B cell (primary cell): ENCODE data around the gene CDH13. TPM values are rescaled to one million over a fixed set of nuclear protein-coding genes. Genes with fewer than 3 reads are reported as not detected.

Experiments
- ATAC-seq: fragments of 200-7000 bp; cut with Tn5 transposase; one replicate; pipeline ENCODE4 v1.10.0; 2021; ENCODE audit warnings: low read depth, mild to moderate bottlenecking, moderate number of reproducible peaks, moderate library complexity
- CTCF ChIA-PET: fragments of 350-600 bp; sonication (Branson Sonifier 250); formaldehyde crosslinking; loops from one replicate; lab custom pipeline; 2021; ENCODE audit warnings: antibody characterized with exemption, inconsistent platforms; lab: Charles Lee
- POLR2A ChIA-PET: fragments of 350-600 bp; sonication (Branson Sonifier 250); formaldehyde crosslinking; loops from one replicate; lab custom pipeline; 2021; ENCODE audit warnings: antibody characterized with exemption; lab: Charles Lee
- DNase-seq: peaks from one replicate; pipeline ENCODE4 v3.0.0; 2013
- H2AFZ ChIP-seq: 2 replicates; pipeline ENCODE4 v1.6.1; 2012; ENCODE audit warnings: mild to moderate bottlenecking, low read depth, low read length; ENCODE audit not compliant: insufficient read depth, poor library complexity, severe bottlenecking
- H3K27ac ChIP-seq, 2 donors: 1 replicate in 1 of 2; 2 replicates in 1 of 2; pipeline ENCODE4 v1.5.1; 2012 to 2013; ENCODE audit warnings: low read length in 2 of 2, mild to moderate bottlenecking in 2 of 2, moderate library complexity in 1 of 2
- H3K27me3 ChIP-seq, 4 experiments: fragments of 200-600 bp in 1 of 4; sonication (generic) in 1 of 4; replicated peaks in 1 of 4; 1 replicate in 2 of 4; 2 replicates in 2 of 4; pipeline versions ENCODE4 v1.6.1 to v1.7.0; 2013 to 2016; ENCODE audit warnings: low read length in 3 of 4, mild to moderate bottlenecking in 2 of 4, mixed read lengths in 1 of 4, moderate library complexity in 1 of 4; ENCODE audit not compliant: insufficient read depth in 4 of 4, control insufficient read depth in 3 of 4; ENCODE audit errors: control extremely low read depth in 1 of 4
- H3K36me3 ChIP-seq, 2 experiments: replicated peaks in 1 of 2; 1 replicate in 1 of 2; 2 replicates in 1 of 2; pipeline versions ENCODE4 v1.6.1 to v1.7.1; 2013; ENCODE audit warnings: low read length in 1 of 2; ENCODE audit not compliant: insufficient read depth in 2 of 2, control insufficient read depth in 1 of 2; ENCODE audit errors: control extremely low read depth in 1 of 2, extremely low read depth in 1 of 2
- H3K4me1 ChIP-seq, 2 donors: fragments of 200-600 bp in 1 of 2; sonication (generic) in 1 of 2; 1 replicate in 1 of 2; 2 replicates in 1 of 2; pipeline versions ENCODE4 v1.5.1 to v1.6.1; 2013 to 2017; ENCODE audit warnings: low read length in 2 of 2; ENCODE audit not compliant: control insufficient read depth in 2 of 2, insufficient read depth in 2 of 2
- H3K4me2 ChIP-seq: replicated peaks from 2 replicates; pipeline ENCODE3; 2012; ENCODE audit warnings: mild to moderate bottlenecking, low read depth, low read length; ENCODE audit not compliant: poor library complexity, severe bottlenecking
- H3K4me3 ChIP-seq, 5 experiments: fragments of 200-600 bp in 1 of 5; sonication (generic) in 1 of 5; 1 replicate in 3 of 5; 2 replicates in 2 of 5; pipeline versions ENCODE4 v1.5.1 to v1.7.0; 2011 to 2016; ENCODE audit warnings: low read length in 4 of 5, mild to moderate bottlenecking in 4 of 5, low read depth in 2 of 5, control low read depth in 1 of 5, moderate library complexity in 1 of 5; ENCODE audit not compliant: insufficient read depth in 1 of 5; ENCODE audit errors: control extremely low read depth in 1 of 5, extremely low read depth in 1 of 5
- H3K79me2 ChIP-seq: fragments of 200-600 bp; sonication (generic); one replicate; pipeline ENCODE4 v1.6.0; 2016; ENCODE audit warnings: low read length; ENCODE audit not compliant: control insufficient read depth, insufficient read depth
- H3K9ac ChIP-seq: fragments of 200-600 bp; sonication (generic); 2 replicates; pipeline ENCODE4 v1.6.1; 2017; ENCODE audit warnings: mild to moderate bottlenecking, low read length, moderate library complexity
- H3K9me3 ChIP-seq, 3 donors: one replicate each; pipeline versions ENCODE4 v1.6.1 to v1.7.1; 2013; ENCODE audit warnings: low read length in 2 of 3; ENCODE audit not compliant: control insufficient read depth in 2 of 3, insufficient read depth in 1 of 3; ENCODE audit errors: control extremely low read depth in 1 of 3
- H4K20me1 ChIP-seq: 2 replicates; pipeline ENCODE4 v1.6.0; 2012; ENCODE audit warnings: mild to moderate bottlenecking, low read length; ENCODE audit not compliant: insufficient read depth, control insufficient read depth, poor library complexity, severe bottlenecking
- H3K27ac Mint-ChIP-seq: one replicate; pipeline ENCODE4 v1.8.0; 2021; ENCODE audit warnings: mixed read lengths
- H3K27me3 Mint-ChIP-seq: one replicate; pipeline ENCODE4 v1.8.0; 2021; ENCODE audit warnings: mixed read lengths
- H3K4me1 Mint-ChIP-seq: one replicate; pipeline ENCODE4 v1.8.0; 2021; ENCODE audit warnings: mixed read lengths
- H3K4me3 Mint-ChIP-seq: one replicate; pipeline ENCODE4 v1.8.0; 2021; ENCODE audit warnings: mixed read lengths
- H3K9me3 Mint-ChIP-seq: one replicate; pipeline ENCODE4 v1.8.0; 2022; ENCODE audit warnings: mixed read lengths; ENCODE audit not compliant: insufficient read depth
- CTCF ChIP-seq: fragments of 200-600 bp; IDR thresholded peaks from one replicate; pipeline ENCODE4 v1.8.0; 2022; ENCODE audit warnings: antibody characterized with exemption, mild to moderate bottlenecking
- EZH2 ChIP-seq: IDR thresholded peaks from 2 replicates; pipeline ENCODE4 v1.6.1; 2012; ENCODE audit warnings: borderline replicate concordance, low read depth, mild to moderate bottlenecking, moderate library complexity, low read length; ENCODE audit not compliant: insufficient read depth, poor library complexity, severe bottlenecking
- WGBS: methylation state at CpG from one replicate; pipeline ENCODE4 v1.1.5; 2013; ENCODE audit warnings: missing lambda C conversion rate; ENCODE audit not compliant: insufficient coverage; 5-methylcytosine and 5-hydroxymethylcytosine counted together
- intact Hi-C: fragments of 100-400 bp; cut with micrococcal nuclease; formaldehyde crosslinking; loops from one replicate; pipeline ENCODE4 v1.10.0; 2022
- polyA plus RNA-seq: library from polyadenylated mRNA; depleted of rRNA; stranded (reverse); fragments of >200 nt; gene quantifications from 2 replicates; pipeline ENCODE4 v1.2.3, GENCODE V29; 2012
- total RNA-seq, 2 donors: library from RNA; stranded (reverse); fragments of 120-200 nt in 1 of 2; gene quantifications; 1 replicate in 1 of 2; 2 replicates in 1 of 2; pipeline versions ENCODE4 v1.2.3 to v1.2.4, GENCODE V29; 2013 to 2022

The CDH13 gene
- total and polyA plus RNA-seq, 2 donors (not counting 1 experiment from before 2014, with no cell fraction given), result not detected

- Histone ChIP-seq H3K4me3 (no peak overlapping the region), H2AFZ (no peak overlapping the region), H3K36me3 (no peaks in the 10 kb centered on the region), H3K4me2 (no peak overlapping the region), H4K20me1 (no peaks in the 10 kb centered on the region), H3K79me2 (no peaks in the 10 kb centered on the region), H3K9ac (no peak overlapping the region), H3K9me3 (no peaks in the 10 kb centered on the region), H3K27ac (no peak overlapping the region), H3K4me1 (no peaks in the 10 kb centered on the region), H3K27me3 (no peaks in the 10 kb centered on the region)
- TF ChIP-seq CTCF, result no peak
- no peak for TF ChIP-seq EZH2
- ChIA-PET CTCF (no interaction called here), POLR2A (no interaction called here)
- DNase-seq, result no peak
- H3K27ac Mint-ChIP-seq, result no peak overlapping the region
- WGBS, result no CpG with 5 or more reads among the region's 4 CpGs
- no peaks in the 10 kb centered on the region for H3K9me3 Mint-ChIP-seq
- peaks cover 8% of the 10 kb centered on the region for H3K27me3 Mint-ChIP-seq
- ATAC-seq, result no peak
- intact Hi-C loops, result no loop called here
- H3K4me3 Mint-ChIP-seq, result no peak overlapping the region
- H3K4me1 Mint-ChIP-seq, result no peaks in the 10 kb centered on the region
These were observed 378.3 kb downstream of the CDH13 start for GRCh38 chr16:83004868-83005652.

DNA sequence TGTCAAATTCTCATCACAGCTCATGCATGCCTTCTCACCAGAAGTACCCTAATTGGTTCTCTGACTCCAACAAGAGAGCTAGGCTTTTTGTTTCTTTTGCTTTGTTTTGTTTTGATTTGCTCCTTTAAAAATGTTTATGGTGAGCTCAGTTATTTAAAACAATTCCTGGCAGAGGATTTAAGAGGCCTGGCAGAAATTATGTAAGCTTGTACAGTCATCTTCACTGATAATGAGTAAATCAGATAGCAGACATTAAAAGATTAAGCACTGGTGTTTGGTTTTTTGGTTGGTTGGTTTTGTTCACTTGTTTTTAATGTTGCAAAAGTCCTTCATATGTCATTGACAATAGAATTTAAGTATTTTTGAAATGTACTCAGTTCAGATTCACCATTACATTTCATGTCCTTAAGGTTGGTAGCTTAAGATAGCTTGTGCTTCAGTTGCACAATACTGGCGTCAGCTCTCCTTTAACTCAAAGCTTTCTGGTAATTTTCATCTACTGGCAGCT, 378.9 kb downstream of the CDH13 start:
- Histone ChIP-seq H3K4me1 (no peaks in the 10 kb centered on the region), H2AFZ (no peak overlapping the region), H3K27ac (no peak overlapping the region), H3K79me2 (no peaks in the 10 kb centered on the region), H3K9me3 (no peaks in the 10 kb centered on the region), H3K27me3 (no peaks in the 10 kb centered on the region), H3K4me2 (no peak overlapping the region), H3K9ac (no peak overlapping the region), H3K4me3 (no peak overlapping the region), H3K36me3 (no peaks in the 10 kb centered on the region), H4K20me1 (no peaks in the 10 kb centered on the region)
- 89% methylated on average over 1 of the region's 1 CpG for WGBS
- CTCF ChIA-PET, result no interaction called here
- Mint-ChIP-seq H3K9me3 (no peaks in the 10 kb centered on the region), H3K4me1 (no peaks in the 10 kb centered on the region), H3K27me3 (peaks cover 8% of the 10 kb centered on the region), H3K27ac (no peak overlapping the region), H3K4me3 (no peak overlapping the region)
- POLR2A ChIA-PET, result no interaction called here
- intact Hi-C loops, result no loop called here
- TF ChIP-seq CTCF, result no peak
- no peak for TF ChIP-seq EZH2
- DNase-seq, result no peak
- ATAC-seq, result no peak
